PC-3 (cell line): ENCODE measurements around the gene PRF1. TPM values are rescaled to one million over a fixed set of nuclear protein-coding genes. Genes with fewer than 3 reads are reported as not detected.

Experiments
- ATAC-seq: fragments of 200-7000 bp; cut with Tn5 transposase; 2 replicates; pipeline ENCODE4 v1.9.1; 2020; ENCODE audit warnings: mild to moderate bottlenecking, moderate library complexity
- BruUV-seq: library from RNA; stranded (reverse); fragments of 400-500 nt; replicated peaks from 2 replicates; lab custom pipeline; 2021; lab: Mats Ljungman, UMichigan
- CTCF ChIA-PET: fragments of 300-600 bp; sonication (Branson Sonifier 250); formaldehyde crosslinking; loops from one replicate; lab custom pipeline; 2022; ENCODE audit warnings: antibody characterized with exemption; lab: Charles Lee
- POLR2A ChIA-PET: fragments of 300-600 bp; sonication (Branson Sonifier 250); formaldehyde crosslinking; loops from one replicate; lab custom pipeline; 2022; ENCODE audit warnings: antibody characterized with exemption; ENCODE audit not compliant: unreplicated experiment; lab: Charles Lee
- DNase-seq: peaks from one replicate; pipeline ENCODE4 v3.0.0-alpha.2; 2015
- H2AFZ ChIP-seq: fragments of 300-600 bp; sonication (generic); 2 replicates; pipeline ENCODE4 v1.6.0; 2016; ENCODE audit warnings: antibody characterized with exemption, low read length
- H3F3A ChIP-seq: fragments of 300-600 bp; sonication (generic); one replicate; pipeline ENCODE4 v1.6.0; 2017; ENCODE audit warnings: antibody characterized with exemption, low read length, control low read depth, mild to moderate bottlenecking; ENCODE audit not compliant: unreplicated experiment
- H3K27ac ChIP-seq: fragments of 300-600 bp; sonication (generic); 2 replicates; pipeline ENCODE4 v1.5.1; 2016; ENCODE audit warnings: mild to moderate bottlenecking, low read length
- H3K27me3 ChIP-seq: fragments of 300-600 bp; sonication (generic); 2 replicates; pipeline ENCODE4 v1.6.1; 2016; ENCODE audit warnings: low read length, mixed read lengths
- H3K36me3 ChIP-seq: fragments of 300-600 bp; sonication (generic); 2 replicates; pipeline ENCODE4 v1.6.1; 2016; ENCODE audit warnings: low read depth, mixed run types, low read length, mixed read lengths
- H3K4me1 ChIP-seq: fragments of 300-600 bp; sonication (generic); 2 replicates; pipeline ENCODE4 v1.5.1; 2016; ENCODE audit warnings: low read length; ENCODE audit not compliant: insufficient read depth
- H3K4me2 ChIP-seq: fragments of 300-600 bp; sonication (generic); 2 replicates; pipeline ENCODE4 v1.6.0; 2016; ENCODE audit warnings: low read length
- H3K4me3 ChIP-seq: fragments of 300-600 bp; sonication (generic); 2 replicates; pipeline ENCODE4 v1.5.1; 2016; ENCODE audit warnings: mild to moderate bottlenecking, low read length, mixed read lengths
- H3K79me2 ChIP-seq: fragments of 300-600 bp; sonication (generic); 2 replicates; pipeline ENCODE4 v1.6.1; 2017; ENCODE audit warnings: low read length, mixed read lengths
- H3K9ac ChIP-seq: fragments of 300-600 bp; sonication (generic); 2 replicates; pipeline ENCODE4 v1.6.0; 2016; ENCODE audit warnings: mild to moderate bottlenecking, low read length
- H3K9me2 ChIP-seq: fragments of 300-600 bp; sonication (generic); replicated peaks from 2 replicates; pipeline ENCODE4 v1.6.1; 2016; ENCODE audit warnings: mixed run types, low read length, mixed read lengths
- H3K9me3 ChIP-seq: fragments of 300-600 bp; sonication (generic); 2 replicates; pipeline ENCODE4 v1.6.1; 2016; ENCODE audit warnings: low read length, mixed read lengths
- H4K20me1 ChIP-seq: fragments of 300-600 bp; sonication (generic); 2 replicates; pipeline ENCODE4 v1.6.1; 2016; ENCODE audit warnings: low read length, mixed read lengths
- CTCF ChIP-seq: fragments of 300-600 bp; sonication (generic); conservative IDR thresholded peaks from 2 replicates; pipeline ENCODE4 v1.5.1; 2017; ENCODE audit warnings: antibody characterized with exemption, low read depth, mild to moderate bottlenecking, low read length
- EZH2 ChIP-seq: fragments of 300-600 bp; sonication (generic); IDR thresholded peaks from one replicate; pipeline ENCODE4 v1.6.1; 2017; ENCODE audit warnings: antibody characterized with exemption, mild to moderate bottlenecking, low read length; ENCODE audit not compliant: unreplicated experiment
- EZH2phosphoT487 ChIP-seq: fragments of 300-600 bp; sonication (generic); IDR thresholded peaks from 2 replicates; pipeline ENCODE4 v1.6.1; 2018; ENCODE audit warnings: mild to moderate bottlenecking, antibody characterized with exemption, low read length, borderline replicate concordance
- intact Hi-C: fragments of 100-400 bp; cut with micrococcal nuclease; formaldehyde crosslinking; loops from 2 replicates; pipeline ENCODE4 v1.9.0; 2023
- total RNA-seq: library from RNA; depleted of rRNA; stranded (reverse); fragments of >200 nt; gene quantifications from 2 replicates; pipeline ENCODE4 v1.2.3, GENCODE V29; 2014

The PRF1 gene
- total RNA-seq, 1 experiment from 2014 or later = not detected

- Histone ChIP-seq H3K27me3 (no peaks in the 10 kb centered on the region), H3K9me3 (no peaks in the 10 kb centered on the region), H2AFZ (no peak overlapping the region), H4K20me1 (no peaks in the 10 kb centered on the region), H3K9ac (no peak overlapping the region), H3K9me2 (no peaks in the 10 kb centered on the region), H3K4me2 (no peak overlapping the region), H3K4me3 (no peak overlapping the region), H3K27ac (no peak overlapping the region), H3K4me1 (peaks cover 5% of the 10 kb centered on the region; the same call in 1 of the 2 replicates), H3F3A (no peaks in the 10 kb centered on the region), H3K36me3 (no peaks in the 10 kb centered on the region), H3K79me2 (no peaks in the 10 kb centered on the region)
- DNase-seq (no peak), ATAC-seq (no peak)
- BruUV-seq = no TSS peak
- intact Hi-C loops = no loop called here
- TF ChIP-seq EZH2phosphoT487 = no peak
- TF ChIP-seq CTCF = no peak
- TF ChIP-seq EZH2 = no peak
- ChIA-PET POLR2A (no interaction called here), CTCF (no interaction called here)
Observed at GRCh38 chr10:70590655-70591416, 11.7 kb downstream of the PRF1 start.

GRCh38 chr10:70589762-70590654 is 12.5 kb downstream of the PRF1 start:
- peaks cover 5% of the 10 kb centered on the region; the same call in 1 of the 2 replicates for H3K4me1 ChIP-seq
- no peak overlapping the region for H3K4me3 ChIP-seq
- H3K9me2 ChIP-seq = no peaks in the 10 kb centered on the region
- no peaks in the 10 kb centered on the region for H3F3A ChIP-seq
- H2AFZ ChIP-seq = no peak overlapping the region
- no peak overlapping the region for H3K4me2 ChIP-seq
- H3K27ac ChIP-seq = no peak overlapping the region
- no peaks in the 10 kb centered on the region for H3K27me3 ChIP-seq
- H4K20me1 ChIP-seq = no peaks in the 10 kb centered on the region
- CTCF ChIA-PET = no interaction called here
- BruUV-seq = no TSS peak
- ATAC-seq (no peak), DNase-seq (no peak)
- no peaks in the 10 kb centered on the region for H3K79me2 ChIP-seq
- no peaks in the 10 kb centered on the region for H3K9me3 ChIP-seq
- H3K9ac ChIP-seq = no peak overlapping the region
- intact Hi-C loops = no loop called here
- TF ChIP-seq CTCF (no peak), EZH2 (no peak), EZH2phosphoT487 (no peak)
- no peaks in the 10 kb centered on the region for H3K36me3 ChIP-seq
- POLR2A ChIA-PET = no interaction called here
